HEK293 (cell line): ENCODE measurements around the gene SLC35C1.

Source experiments
- GFI1B ChIP-seq: fragments of 450-650 bp; formaldehyde crosslinking; IDR thresholded peaks from 2 replicates; pipeline ENCODE4 v1.5.1; 2016; ENCODE audit warnings: missing biosample characterization, missing genetic modification characterization
- KLF1 ChIP-seq: fragments of 450-650 bp; formaldehyde crosslinking; IDR thresholded peaks from 2 replicates; pipeline ENCODE4 v1.5.1; 2016; ENCODE audit warnings: missing biosample characterization, missing genetic modification characterization
- KLF8 ChIP-seq: fragments of 450-650 bp; formaldehyde crosslinking; IDR thresholded peaks from 2 replicates; pipeline ENCODE4 v1.5.1; 2016; ENCODE audit warnings: missing biosample characterization, missing genetic modification characterization
- SP7 ChIP-seq: fragments of 450-650 bp; formaldehyde crosslinking; IDR thresholded peaks from 2 replicates; pipeline ENCODE4 v1.5.1; 2016; ENCODE audit warnings: missing biosample characterization, missing genetic modification characterization
- ZBTB48 ChIP-seq: fragments of 450-650 bp; formaldehyde crosslinking; IDR thresholded peaks from 2 replicates; pipeline ENCODE4 v1.5.1; 2016; ENCODE audit warnings: missing biosample characterization, missing genetic modification characterization
- ZFP37 ChIP-seq: fragments of 450-650 bp; formaldehyde crosslinking; IDR thresholded peaks from 2 replicates; pipeline ENCODE4 v1.5.1; 2016; ENCODE audit warnings: missing biosample characterization, missing genetic modification characterization
- TF ChIP-seq, protein P1 (sequence below): fragments of 450-650 bp; formaldehyde crosslinking; IDR thresholded peaks from 2 replicates; pipeline ENCODE4 v1.5.1; 2016; ENCODE audit warnings: missing biosample characterization, missing genetic modification characterization

DNA sequence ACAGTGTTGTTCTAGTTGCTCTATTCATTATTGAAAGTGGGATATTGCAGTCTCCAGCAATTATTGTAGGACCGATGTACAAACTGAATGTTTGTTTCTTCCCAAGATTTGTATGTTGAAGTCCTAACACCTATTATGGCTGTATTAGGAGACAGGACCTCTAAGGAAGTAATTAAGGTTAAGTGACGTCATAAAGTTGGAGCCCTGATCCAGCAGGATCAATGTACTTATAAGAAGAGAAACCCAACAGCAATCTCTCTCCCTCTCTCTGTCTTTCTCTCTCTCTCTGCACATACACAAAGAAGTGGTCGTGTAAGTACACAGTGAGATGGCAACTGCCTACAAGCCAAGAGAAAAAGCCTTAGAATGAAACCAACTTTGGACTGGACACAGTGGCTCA is 16.1 kb upstream of the SLC35C1 start:
- TF ChIP-seq, protein P1, sequence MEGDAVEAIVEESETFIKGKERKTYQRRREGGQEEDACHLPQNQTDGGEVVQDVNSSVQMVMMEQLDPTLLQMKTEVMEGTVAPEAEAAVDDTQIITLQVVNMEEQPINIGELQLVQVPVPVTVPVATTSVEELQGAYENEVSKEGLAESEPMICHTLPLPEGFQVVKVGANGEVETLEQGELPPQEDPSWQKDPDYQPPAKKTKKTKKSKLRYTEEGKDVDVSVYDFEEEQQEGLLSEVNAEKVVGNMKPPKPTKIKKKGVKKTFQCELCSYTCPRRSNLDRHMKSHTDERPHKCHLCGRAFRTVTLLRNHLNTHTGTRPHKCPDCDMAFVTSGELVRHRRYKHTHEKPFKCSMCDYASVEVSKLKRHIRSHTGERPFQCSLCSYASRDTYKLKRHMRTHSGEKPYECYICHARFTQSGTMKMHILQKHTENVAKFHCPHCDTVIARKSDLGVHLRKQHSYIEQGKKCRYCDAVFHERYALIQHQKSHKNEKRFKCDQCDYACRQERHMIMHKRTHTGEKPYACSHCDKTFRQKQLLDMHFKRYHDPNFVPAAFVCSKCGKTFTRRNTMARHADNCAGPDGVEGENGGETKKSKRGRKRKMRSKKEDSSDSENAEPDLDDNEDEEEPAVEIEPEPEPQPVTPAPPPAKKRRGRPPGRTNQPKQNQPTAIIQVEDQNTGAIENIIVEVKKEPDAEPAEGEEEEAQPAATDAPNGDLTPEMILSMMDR (tag by site-specific recombination) = no peak
- TF ChIP-seq KLF1 (tag by site-specific recombination) (no peak), GFI1B (tag by site-specific recombination) (no peak), KLF8 (no peak), ZBTB48 (no peak), SP7 (tag by site-specific recombination) (no peak), ZFP37 (tag by site-specific recombination) (no peak)
